Measurements from ENCODE around the gene RBFOX2.

RBFOX2 gene

DNA sequence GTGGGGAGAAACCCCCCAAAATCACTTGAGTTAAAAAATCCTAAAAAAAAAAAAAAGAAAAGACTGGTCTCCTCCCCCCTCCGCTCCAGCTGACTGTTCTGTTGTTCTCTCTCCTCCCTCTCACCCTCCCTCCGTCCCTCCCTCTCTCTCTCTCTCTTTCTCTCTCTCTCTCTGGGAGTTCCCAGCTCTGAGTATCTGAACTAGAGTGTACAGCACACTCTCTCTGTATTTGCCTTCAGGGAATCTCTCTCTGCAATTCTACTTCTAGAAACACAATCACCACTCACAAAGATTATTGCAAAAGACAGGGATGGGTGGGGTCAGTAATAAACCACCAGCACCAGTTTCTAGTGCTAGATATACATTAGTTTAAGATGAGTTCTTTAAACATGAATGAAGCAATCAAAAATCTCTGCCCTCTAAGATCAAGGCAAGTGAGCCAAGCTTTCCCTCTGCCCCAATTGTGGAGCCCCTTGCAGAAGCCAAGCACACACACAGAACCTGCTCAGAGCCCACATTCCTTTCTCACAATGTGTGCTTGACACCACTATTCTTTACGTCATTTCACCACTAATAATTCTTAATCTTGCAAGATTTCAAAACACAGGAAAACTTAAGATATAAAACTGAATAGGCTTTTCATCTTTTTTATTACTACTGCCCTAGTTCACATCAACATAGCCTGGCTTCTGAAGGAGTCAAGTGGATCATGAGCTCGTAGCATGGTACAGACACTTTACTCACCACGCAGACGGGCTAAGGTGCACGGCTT, 133.5 kb downstream of the RBFOX2 start:
- H3K36me3 ChIP-seq, result no peaks in the 10 kb centered on the region
- H3K4me3 ChIP-seq, result peak overlapping the region; percentile 53 to 55
- H3K9me3 ChIP-seq, result no peaks in the 10 kb centered on the region
- TF ChIP-seq, protein P1, sequence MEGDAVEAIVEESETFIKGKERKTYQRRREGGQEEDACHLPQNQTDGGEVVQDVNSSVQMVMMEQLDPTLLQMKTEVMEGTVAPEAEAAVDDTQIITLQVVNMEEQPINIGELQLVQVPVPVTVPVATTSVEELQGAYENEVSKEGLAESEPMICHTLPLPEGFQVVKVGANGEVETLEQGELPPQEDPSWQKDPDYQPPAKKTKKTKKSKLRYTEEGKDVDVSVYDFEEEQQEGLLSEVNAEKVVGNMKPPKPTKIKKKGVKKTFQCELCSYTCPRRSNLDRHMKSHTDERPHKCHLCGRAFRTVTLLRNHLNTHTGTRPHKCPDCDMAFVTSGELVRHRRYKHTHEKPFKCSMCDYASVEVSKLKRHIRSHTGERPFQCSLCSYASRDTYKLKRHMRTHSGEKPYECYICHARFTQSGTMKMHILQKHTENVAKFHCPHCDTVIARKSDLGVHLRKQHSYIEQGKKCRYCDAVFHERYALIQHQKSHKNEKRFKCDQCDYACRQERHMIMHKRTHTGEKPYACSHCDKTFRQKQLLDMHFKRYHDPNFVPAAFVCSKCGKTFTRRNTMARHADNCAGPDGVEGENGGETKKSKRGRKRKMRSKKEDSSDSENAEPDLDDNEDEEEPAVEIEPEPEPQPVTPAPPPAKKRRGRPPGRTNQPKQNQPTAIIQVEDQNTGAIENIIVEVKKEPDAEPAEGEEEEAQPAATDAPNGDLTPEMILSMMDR (IDR thresholded peaks at IDR 0.05), result no peak
- DNase-seq, result peak; percentile 47 to 77
- intact Hi-C loops (cut with DNase I; ENCODE audit: low total_unique reads), result loop anchor here (10.0 kb wide), 1 partner anchor 50 kb away; no protein-coding TSS in a partner anchor
- H3K27me3 ChIP-seq, result no peaks in the 10 kb centered on the region
- peak overlapping the region; percentile 80 to 84 for H3K27ac ChIP-seq
- H3K4me1 ChIP-seq, result peaks cover 5 to 44% (median 30%) of the 10 kb centered on the region in 4 donors

DNA sequence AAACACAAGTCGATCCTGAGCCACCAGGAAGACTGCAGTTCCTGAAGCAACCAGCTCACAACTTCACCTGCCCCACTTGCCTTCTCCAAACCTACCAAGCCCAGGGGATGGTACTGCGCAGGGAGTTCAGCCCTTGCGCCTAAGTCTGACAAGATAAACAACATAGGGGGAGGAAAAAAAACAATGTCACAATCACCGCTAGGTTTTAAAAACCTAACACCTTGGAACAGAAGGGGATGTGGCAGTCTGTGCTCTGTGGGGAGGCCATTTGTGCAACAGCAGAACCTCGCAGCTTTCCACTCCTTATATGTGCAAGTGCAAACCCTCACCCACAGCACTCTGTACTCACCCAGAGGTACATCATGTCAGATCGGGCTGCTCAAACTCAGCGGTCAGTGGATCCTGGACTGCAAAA, 134.2 kb downstream of the RBFOX2 start:
- H3K4me3 ChIP-seq, result peak overlapping the region; percentile 53 to 55

DNA sequence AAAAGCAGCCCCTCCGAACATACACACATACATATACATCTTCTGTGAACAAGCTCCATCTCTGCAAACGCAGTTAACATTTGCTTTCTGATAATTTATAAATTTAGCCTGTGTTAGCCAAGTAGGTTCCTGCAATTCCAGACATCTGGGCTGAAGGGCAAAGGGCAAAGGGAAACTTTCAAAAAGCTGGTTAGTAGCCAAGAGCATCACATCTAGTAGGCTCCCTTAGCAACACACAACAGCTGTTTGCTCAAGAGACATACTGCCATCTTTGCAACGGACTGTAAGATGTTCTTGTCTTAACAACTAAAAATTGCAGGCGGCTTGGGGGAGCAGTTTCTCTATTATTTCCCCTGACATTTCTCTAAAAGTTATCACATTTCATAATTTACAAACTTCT, 134.9 kb downstream of the RBFOX2 start:
- TF ChIP-seq, protein P1 (IDR thresholded peaks at IDR 0.05), result no peak
- no peaks in the 10 kb centered on the region for H3K9me3 ChIP-seq
- no peaks in the 10 kb centered on the region for H3K36me3 ChIP-seq
- no peak for DNase-seq
- H3K27ac ChIP-seq, result peak overlapping the region; percentile 80 to 84
- peaks cover 5 to 39% (median 26%) of the 10 kb centered on the region in 4 donors for H3K4me1 ChIP-seq
- no peaks in the 10 kb centered on the region for H3K27me3 ChIP-seq
- intact Hi-C loops (cut with DNase I; ENCODE audit: low total_unique reads), result loop anchor here (10.0 kb wide), 1 partner anchor 49 kb away; no protein-coding TSS in a partner anchor
- peak overlapping the region; percentile 53 to 55 for H3K4me3 ChIP-seq

More for the DNA sequence above, 134.2 kb downstream of the RBFOX2 start:
- no peaks in the 10 kb centered on the region for H3K36me3 ChIP-seq
- no peaks in the 10 kb centered on the region for H3K9me3 ChIP-seq
- peak overlapping the region; percentile 80 to 84 for H3K27ac ChIP-seq
- peaks cover 5 to 39% (median 26%) of the 10 kb centered on the region in 4 donors for H3K4me1 ChIP-seq
- no peaks in the 10 kb centered on the region for H3K27me3 ChIP-seq
- peak; percentile 34 to 77 for DNase-seq
- intact Hi-C loops (cut with DNase I; ENCODE audit: low total_unique reads), result loop anchor here (10.0 kb wide), 1 partner anchor 50 kb away; no protein-coding TSS in a partner anchor
- TF ChIP-seq, protein P1 (IDR thresholded peaks at IDR 0.05), result peak; percentile 38 to 65

DNA sequence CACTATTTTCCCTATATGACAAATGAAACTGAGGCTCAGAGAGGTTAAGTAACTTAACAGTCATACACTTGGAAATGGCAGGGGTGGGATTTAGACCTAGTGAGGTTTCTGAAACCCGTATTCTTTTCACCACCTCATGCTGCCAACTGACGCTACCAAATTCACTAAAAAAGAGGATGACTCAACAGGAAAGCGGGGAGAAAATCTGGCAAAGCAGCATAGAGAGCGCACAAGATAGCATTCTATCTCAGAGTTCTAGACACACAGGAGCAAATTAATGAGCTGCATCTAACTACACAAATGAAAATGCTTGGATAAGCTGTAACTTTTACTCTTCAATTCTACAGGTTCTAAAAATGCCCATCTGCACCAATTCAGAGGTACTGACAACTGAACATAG, 136.4 kb downstream of the RBFOX2 start:
- no peak for DNase-seq
- TF ChIP-seq, protein P1 (IDR thresholded peaks at IDR 0.05), result no peak
- Histone ChIP-seq H3K9me3 (no peaks in the 10 kb centered on the region), H3K4me1 (peaks cover 5 to 43% (median 27%) of the 10 kb centered on the region in 4 donors), H3K4me3 (peak overlapping the region; percentile 53 to 55), H3K27ac (peak overlapping the region; percentile 22 to 84), H3K27me3 (no peaks in the 10 kb centered on the region), H3K36me3 (no peaks in the 10 kb centered on the region)
- intact Hi-C loops (cut with DNase I; ENCODE audit: low total_unique reads), result loop anchor here (10.0 kb wide), 1 partner anchor 47 kb away; no protein-coding TSS in a partner anchor

DNA sequence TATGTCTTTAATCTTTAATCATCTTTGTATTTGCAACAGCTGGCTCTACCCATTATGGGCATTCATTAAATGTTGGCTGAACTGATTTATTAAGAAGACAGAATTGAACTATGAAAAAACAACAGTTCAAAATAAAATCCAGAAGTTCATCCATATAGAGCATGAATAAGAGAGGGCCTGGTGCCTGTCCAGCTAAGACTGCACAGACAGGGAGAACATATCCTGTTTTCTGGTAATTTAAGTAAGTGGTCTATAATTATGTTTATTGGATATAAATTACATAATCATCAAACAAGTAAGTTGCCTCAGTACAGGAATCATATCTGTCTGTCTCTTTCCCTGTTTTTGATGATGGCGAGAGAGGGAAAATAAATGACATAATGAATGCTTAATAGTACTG, 137.2 kb downstream of the RBFOX2 start:
- intact Hi-C loops (cut with DNase I; ENCODE audit: low total_unique reads), result loop anchor here (10.0 kb wide), 1 partner anchor 47 kb away; no protein-coding TSS in a partner anchor
- H3K27me3 ChIP-seq, result no peaks in the 10 kb centered on the region
- TF ChIP-seq, protein P1 (IDR thresholded peaks at IDR 0.05), result no peak
- DNase-seq, result no peak
- H3K4me1 ChIP-seq, result peaks cover 5 to 43% (median 27%) of the 10 kb centered on the region in 4 donors
- H3K9me3 ChIP-seq, result no peaks in the 10 kb centered on the region
- peak overlapping the region in 1 of 2 donors; percentile 22 for H3K27ac ChIP-seq
- H3K4me3 ChIP-seq, result no peak overlapping the region
- no peaks in the 10 kb centered on the region for H3K36me3 ChIP-seq
